Breast epithelium (tissue), 3 donors: ENCODE data around the gene TUFT1.

Source experiments
- CTCF ChIP-seq, 3 donors: fragments of 450-650 bp; IDR thresholded peaks; one replicate each; pipeline ENCODE4 v1.5.1; 2016 to 2017; ENCODE audit warnings: antibody characterized with exemption in 3 of 3, mild to moderate bottlenecking in 3 of 3, moderate library complexity in 3 of 3
- POLR2A ChIP-seq: fragments of 450-650 bp; IDR thresholded peaks from one replicate; pipeline ENCODE4 v1.6.1; 2016; ENCODE audit warnings: antibody characterized with exemption, mild to moderate bottlenecking, moderate library complexity

GRCh38 chr1:151530461-151530860, 9.6 kb upstream of the TUFT1 start:
- TF ChIP-seq CTCF (IDR thresholded peaks at IDR 0.05) (no peak), POLR2A (no peak)
